ENCODE results near the gene DDX41. TPM values are rescaled to one million over a fixed set of nuclear protein-coding genes. Genes with fewer than 3 reads are reported as not detected.

Gene DDX41
- total RNA-seq, 1 donor from 2014 or later: 250 TPM

- Histone ChIP-seq H3K36me3 (ENCODE audit: control insufficient read depth, insufficient read depth, low read length) (peaks cover 19% of the 10 kb centered on the region), H3K27me3 (ENCODE audit: control insufficient read depth, insufficient read depth, low read length) (no peaks in the 10 kb centered on the region), H3K4me3 (ENCODE audit: low read depth, low read length) (no peak overlapping the region)
- DNase-seq (ENCODE audit: low read depth): no peak
- no peak for TF ChIP-seq CTCF (IDR thresholded peaks at IDR 0.05; ENCODE audit: insufficient read depth, low read length, severe bottlenecking)
- FAIRE-seq: peak; percentile 58
Measured at GRCh38 chr5:177507596-177508220, 9.1 kb downstream of the DDX41 start.

- Histone ChIP-seq H3K36me3 (ENCODE audit: control insufficient read depth, insufficient read depth, low read length) (peaks cover 14% of the 10 kb centered on the region), H3K4me3 (ENCODE audit: low read depth, low read length) (no peak overlapping the region), H3K27me3 (ENCODE audit: control insufficient read depth, insufficient read depth, low read length) (no peaks in the 10 kb centered on the region)
- DNase-seq (ENCODE audit: low read depth) (no peak), FAIRE-seq (no peak)
- peak; percentile 19 for TF ChIP-seq CTCF (IDR thresholded peaks at IDR 0.05; ENCODE audit: insufficient read depth, low read length, severe bottlenecking)
Measured at GRCh38 chr5:177507165-177507564, 9.6 kb downstream of the DDX41 start.

GRCh38 chr5:177505075-177505474 lies 11.7 kb downstream of the DDX41 start:
- no peaks in the 10 kb centered on the region for H3K36me3 ChIP-seq (ENCODE audit: control insufficient read depth, insufficient read depth, low read length)
- FAIRE-seq (no peak), DNase-seq (ENCODE audit: low read depth) (no peak)
- H3K27me3 ChIP-seq (ENCODE audit: control insufficient read depth, insufficient read depth, low read length): no peaks in the 10 kb centered on the region
- no peak overlapping the region for H3K4me3 ChIP-seq (ENCODE audit: low read depth, low read length)
- TF ChIP-seq CTCF (IDR thresholded peaks at IDR 0.05; ENCODE audit: insufficient read depth, low read length, severe bottlenecking): no peak

GRCh38 chr5:177504086-177505056 lies 12.4 kb downstream of the DDX41 start:
- Histone ChIP-seq H3K27me3 (ENCODE audit: control insufficient read depth, insufficient read depth, low read length) (no peaks in the 10 kb centered on the region), H3K36me3 (ENCODE audit: control insufficient read depth, insufficient read depth, low read length) (no peaks in the 10 kb centered on the region), H3K4me3 (ENCODE audit: low read depth, low read length) (no peak overlapping the region)
- DNase-seq (ENCODE audit: low read depth) (no peak), FAIRE-seq (no peak)
- no peak for TF ChIP-seq CTCF (IDR thresholded peaks at IDR 0.05; ENCODE audit: insufficient read depth, low read length, severe bottlenecking)

GRCh38 chr5:177503351-177504085 lies 13.2 kb downstream of the DDX41 start:
- DNase-seq (ENCODE audit: low read depth) (no peak), FAIRE-seq (no peak)
- no peak for TF ChIP-seq CTCF (IDR thresholded peaks at IDR 0.05; ENCODE audit: insufficient read depth, low read length, severe bottlenecking)
- Histone ChIP-seq H3K27me3 (ENCODE audit: control insufficient read depth, insufficient read depth, low read length) (no peaks in the 10 kb centered on the region), H3K36me3 (ENCODE audit: control insufficient read depth, insufficient read depth, low read length) (no peaks in the 10 kb centered on the region), H3K4me3 (ENCODE audit: low read depth, low read length) (no peak overlapping the region)
